ENCODE data around the gene HDGFL2. TPM values are rescaled to one million over a fixed set of nuclear protein-coding genes. Genes with fewer than 3 reads are reported as not detected.
A peak's percentile ranks its signal among the peaks of the same experiment; 100 is the strongest.

The HDGFL2 gene
- 92.6 and 94.2 TPM in 2 replicates for total RNA-seq
- long read RNA-seq, partial matches to known transcripts = 1 of 1 reads
- long read RNA-seq, other reads (novel, unspliced or antisense) = 0 of 1 reads

GRCh38 chr19:4472174-4472974, at the start of gene HDGFL2:
Gene HDGFL2 (plus strand): TSS chr19:4472297. CDS start chr19:4472351, 54 bp downstream.
- Mint-ChIP-seq H3K9me3 (ENCODE audit: low read depth) (no peaks in the 10 kb centered on the region), H3K27ac (no peak within 1 kb of the TSS), H3K4me1 (ENCODE audit: low read depth) (peaks cover 15% of the 10 kb centered on the region), H3K4me3 (ENCODE audit: low read depth) (peak within 1 kb of the TSS; percentile 80), H3K36me3 (ENCODE audit: insufficient read depth) (peaks cover 2% of the 10 kb centered on the region), H3K27me3 (no peaks in the 10 kb centered on the region)
- no peak for DNase-seq (ENCODE audit: low spot score, unreplicated experiment)
- TF ChIP-seq CTCF (IDR thresholded peaks at IDR 0.05; ENCODE audit: unreplicated experiment) = no peak

GRCh38 chr19:4423416-4424126, 48.5 kb upstream of the HDGFL2 start:
- Mint-ChIP-seq H3K4me1 (ENCODE audit: low read depth) (no peaks in the 10 kb centered on the region), H3K9me3 (ENCODE audit: low read depth) (no peaks in the 10 kb centered on the region), H3K27me3 (no peaks in the 10 kb centered on the region), H3K36me3 (ENCODE audit: insufficient read depth) (peaks cover 9% of the 10 kb centered on the region), H3K4me3 (ENCODE audit: low read depth) (no peak overlapping the region), H3K27ac (no peak overlapping the region)
- TF ChIP-seq CTCF (IDR thresholded peaks at IDR 0.05; ENCODE audit: unreplicated experiment) = no peak
- no peak for DNase-seq (ENCODE audit: low spot score, unreplicated experiment)

- no peaks in the 10 kb centered on the region for H3K9me3 Mint-ChIP-seq (ENCODE audit: low read depth)
- no peak overlapping the region for H3K27ac Mint-ChIP-seq
- no peaks in the 10 kb centered on the region for H3K4me1 Mint-ChIP-seq (ENCODE audit: low read depth)
- peaks cover 13% of the 10 kb centered on the region for H3K36me3 Mint-ChIP-seq (ENCODE audit: insufficient read depth)
- no peak for DNase-seq (ENCODE audit: low spot score, unreplicated experiment)
- H3K27me3 Mint-ChIP-seq = no peaks in the 10 kb centered on the region
- no peak overlapping the region for H3K4me3 Mint-ChIP-seq (ENCODE audit: low read depth)
- no peak for TF ChIP-seq CTCF (IDR thresholded peaks at IDR 0.05; ENCODE audit: unreplicated experiment)
Measured at GRCh38 chr19:4425537-4425936, 46.6 kb upstream of the HDGFL2 start.

GRCh38 chr19:4428326-4428975, 43.6 kb upstream of the HDGFL2 start:
- no peak overlapping the region for H3K4me3 Mint-ChIP-seq (ENCODE audit: low read depth)
- H3K9me3 Mint-ChIP-seq (ENCODE audit: low read depth) = no peaks in the 10 kb centered on the region
- H3K27ac Mint-ChIP-seq = no peak overlapping the region
- H3K27me3 Mint-ChIP-seq = no peaks in the 10 kb centered on the region
- H3K4me1 Mint-ChIP-seq (ENCODE audit: low read depth) = no peaks in the 10 kb centered on the region
- TF ChIP-seq CTCF (IDR thresholded peaks at IDR 0.05; ENCODE audit: unreplicated experiment) = no peak
- peaks cover 18% of the 10 kb centered on the region for H3K36me3 Mint-ChIP-seq (ENCODE audit: insufficient read depth)
- DNase-seq (ENCODE audit: low spot score, unreplicated experiment) = no peak

GRCh38 chr19:4429256-4429655, 42.8 kb upstream of the HDGFL2 start:
- DNase-seq (ENCODE audit: low spot score, unreplicated experiment) = no peak
- Mint-ChIP-seq H3K4me1 (ENCODE audit: low read depth) (no peaks in the 10 kb centered on the region), H3K27me3 (no peaks in the 10 kb centered on the region), H3K27ac (no peak overlapping the region), H3K4me3 (ENCODE audit: low read depth) (no peak overlapping the region), H3K9me3 (ENCODE audit: low read depth) (no peaks in the 10 kb centered on the region), H3K36me3 (ENCODE audit: insufficient read depth) (peaks cover 14% of the 10 kb centered on the region)
- no peak for TF ChIP-seq CTCF (IDR thresholded peaks at IDR 0.05; ENCODE audit: unreplicated experiment)
